A204.1 (cell line): Measurements from ENCODE around the gene METTL24.
"Not testable (repeated sequence)": the region's sequence is repeated elsewhere in the genome, so short reads cannot be mapped to it uniquely, and the experiment has no call there.

Experiments used
- FAIRE-seq: peaks from 2 replicates; lab custom pipeline; 2012; peaks lifted over from hg19 to GRCh38; lab: Jason Lieb, UNC

METTL24 gene

DNA sequence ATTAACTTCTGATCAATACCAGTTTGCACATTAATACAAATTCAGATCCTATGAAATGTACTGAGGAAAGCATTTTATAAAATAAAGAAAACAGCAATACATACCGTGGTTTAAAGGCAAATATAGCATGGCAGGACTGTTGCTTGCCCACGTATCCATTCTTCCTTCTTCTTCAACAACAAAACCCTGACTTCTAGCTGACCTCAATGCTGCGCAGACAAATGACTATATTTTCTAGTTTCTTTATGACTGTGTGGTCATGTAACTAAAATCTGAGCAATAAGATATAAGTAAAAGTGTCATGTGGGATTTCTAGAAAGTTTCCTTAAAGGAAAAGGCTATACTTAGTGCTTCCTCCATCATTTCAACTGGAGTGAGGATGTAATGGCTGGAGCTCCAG is 92.9 kb downstream of the METTL24 start:
- no peak for FAIRE-seq

- FAIRE-seq, result no peak
Measured at GRCh38 chr6:110256366-110256765, 101.8 kb downstream of the METTL24 start.

DNA sequence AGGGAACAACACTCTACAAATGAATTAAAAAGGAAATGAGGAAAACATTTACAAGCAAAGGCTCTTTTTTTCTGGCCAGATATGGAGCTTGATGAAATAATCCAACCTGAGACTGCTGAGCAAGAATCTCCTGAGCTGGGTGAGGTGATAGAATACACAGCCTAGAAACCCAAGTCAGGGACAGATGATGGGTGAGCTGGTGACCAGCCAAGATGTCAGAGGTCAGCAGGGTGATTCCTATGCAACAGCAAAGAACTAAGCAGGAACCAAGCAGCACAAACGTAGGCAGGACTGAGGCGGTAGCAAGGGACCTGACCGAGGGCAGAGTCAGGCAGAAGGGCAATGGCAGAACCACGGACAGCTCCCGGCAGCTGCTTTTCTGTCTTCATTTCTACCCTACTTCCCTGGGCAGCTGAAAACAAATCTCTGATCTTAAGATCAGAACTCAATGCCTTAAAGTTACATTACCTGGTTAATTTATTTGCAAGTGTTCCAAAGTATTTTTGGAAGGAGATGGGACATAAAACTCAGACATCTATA is 102.9 kb downstream of the METTL24 start:
- no peak for FAIRE-seq

DNA sequence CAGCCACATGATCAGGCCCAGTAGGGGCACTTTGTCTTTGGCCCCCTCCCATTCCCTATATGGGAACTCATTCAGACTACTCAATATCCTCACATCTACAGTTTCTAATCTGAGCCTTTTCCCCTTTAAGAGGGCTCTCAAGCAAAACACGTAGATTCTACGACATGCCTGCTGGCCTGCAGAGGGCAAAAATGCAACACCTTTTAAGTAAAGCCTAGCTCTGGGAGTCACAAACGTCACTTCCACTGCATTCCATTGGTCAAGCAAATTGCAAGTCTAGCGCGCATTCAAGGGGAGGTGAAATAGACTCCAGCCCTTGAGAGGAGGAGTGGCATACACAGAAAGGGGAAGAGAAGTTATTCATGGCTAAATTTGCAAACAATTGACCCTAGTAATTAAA is 107.3 kb downstream of the METTL24 start:
- no peak for FAIRE-seq

DNA sequence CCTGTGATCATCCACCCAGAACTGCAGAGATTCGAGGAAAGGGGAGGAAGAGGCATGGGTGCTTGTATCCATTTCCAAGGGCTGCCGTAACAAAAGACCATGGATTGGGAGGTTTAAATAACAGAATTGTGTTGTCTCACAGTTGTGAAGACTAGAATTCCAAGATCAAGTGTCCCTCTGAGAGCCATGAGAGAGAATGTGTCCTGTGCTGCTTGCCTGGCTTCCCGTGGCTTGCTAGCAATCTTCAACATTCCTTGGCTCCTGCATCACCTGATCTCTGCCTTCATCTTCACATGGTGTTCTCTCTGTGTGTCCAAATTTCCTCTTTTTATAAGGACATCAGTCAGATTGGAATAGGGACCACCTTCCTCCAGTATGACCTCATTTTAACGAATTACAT is 108.1 kb downstream of the METTL24 start:
- no peak for FAIRE-seq

DNA sequence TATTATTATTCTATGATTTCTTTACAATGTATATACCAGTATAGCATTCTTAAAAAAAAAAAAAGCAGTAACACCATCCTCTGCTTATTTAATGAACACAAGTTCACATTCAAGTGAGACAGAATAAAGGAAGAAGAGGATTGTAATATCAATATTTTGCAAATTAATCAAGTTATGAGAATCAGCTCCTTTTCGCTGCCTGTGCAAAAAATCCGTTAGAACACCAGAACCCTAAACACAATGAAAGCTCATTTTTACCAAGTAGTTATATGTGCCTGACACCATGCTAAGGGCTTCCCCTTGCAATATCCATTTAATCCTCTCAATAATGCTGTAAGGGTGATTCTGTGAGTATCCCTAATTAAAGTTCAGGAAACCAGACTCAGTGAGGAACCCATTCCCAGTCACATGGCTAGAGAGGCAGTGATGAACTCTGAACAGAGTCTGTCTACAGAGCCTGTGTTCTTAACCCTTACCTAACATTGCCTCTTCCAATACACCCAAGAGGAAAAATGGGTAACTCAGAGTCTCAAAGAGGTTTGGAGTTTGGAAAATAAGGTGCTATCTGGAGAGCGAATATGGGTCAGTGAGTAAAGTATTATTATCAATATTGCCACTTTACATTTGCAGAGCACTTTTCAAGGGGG is 111.1 kb downstream of the METTL24 start:
- no peak for FAIRE-seq

DNA sequence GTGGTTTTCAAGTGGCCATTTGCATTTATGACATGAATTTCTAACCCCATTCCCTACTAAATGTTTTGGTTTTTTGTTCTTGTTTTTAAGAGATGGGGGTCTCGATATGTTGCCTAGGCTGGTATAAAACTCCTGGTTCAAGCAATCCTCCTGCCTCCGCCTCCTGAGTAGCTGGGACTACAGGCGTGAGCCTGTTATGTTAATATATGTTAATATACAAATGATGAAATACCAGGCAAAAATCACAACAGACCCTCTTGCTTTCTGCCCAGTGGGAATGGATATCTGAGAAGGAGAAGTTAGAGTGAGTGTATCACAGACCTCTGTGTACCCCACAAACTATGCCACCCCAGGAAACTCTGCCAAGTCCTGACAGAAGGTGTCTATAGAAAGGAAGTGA is 111.8 kb downstream of the METTL24 start:
- FAIRE-seq, result no peak

DNA sequence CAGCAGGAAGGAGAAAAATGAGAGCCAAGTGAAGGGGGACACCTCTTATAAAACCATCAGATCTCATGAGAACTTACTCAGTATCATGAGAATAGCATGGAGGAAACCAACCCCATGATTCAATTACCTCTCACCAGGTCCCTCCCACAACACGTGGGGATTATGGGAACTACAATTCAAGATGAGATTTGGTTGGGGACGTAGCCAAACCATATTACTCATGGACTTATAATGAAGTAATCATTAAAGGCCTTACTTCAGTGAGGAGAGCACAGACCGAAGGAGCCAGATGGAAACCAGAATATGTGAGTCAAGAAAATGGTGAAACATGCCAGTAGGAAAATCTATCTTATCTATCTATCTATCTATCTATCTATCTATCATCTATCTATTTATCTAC is 113.5 kb downstream of the METTL24 start:
- not testable (repeated sequence) for FAIRE-seq

DNA sequence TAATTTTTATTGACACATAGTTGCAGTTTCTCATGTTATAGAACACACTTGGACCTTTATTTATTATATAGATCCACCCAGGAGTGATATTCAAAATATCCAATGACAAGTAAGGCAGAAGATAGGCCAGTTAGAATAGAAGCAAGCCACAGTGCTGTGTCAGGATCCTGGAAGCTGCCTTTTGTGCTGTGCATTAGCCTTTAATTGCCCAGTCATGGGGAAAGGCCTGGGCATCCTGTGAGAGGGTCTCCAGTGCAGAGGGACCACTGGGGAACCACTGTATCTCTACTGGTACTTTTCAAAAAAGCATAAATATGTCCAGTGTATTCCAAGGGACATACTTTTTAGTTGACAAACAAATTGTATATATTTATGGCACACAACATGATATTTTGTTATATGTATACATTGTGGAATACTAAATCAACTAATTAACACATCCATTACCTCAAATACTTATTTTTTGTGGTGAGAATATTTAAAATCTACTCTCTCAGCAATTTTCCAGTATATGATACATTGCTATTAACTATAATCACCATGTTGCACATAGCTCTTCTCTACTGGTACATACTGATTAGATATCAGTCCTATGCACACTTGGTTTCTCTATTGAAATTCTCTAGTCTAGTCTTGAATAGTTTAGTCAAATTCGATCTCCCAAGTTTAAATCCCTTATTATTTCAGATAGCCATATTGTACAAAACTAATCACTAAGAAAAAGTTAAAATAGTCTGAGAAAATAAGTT is 118.4 kb downstream of the METTL24 start:
- no peak for FAIRE-seq

GRCh38 chr6:110236007-110236406 is 122.1 kb downstream of the METTL24 start:
- not testable (repeated sequence) for FAIRE-seq

- no peak for FAIRE-seq
Measured at GRCh38 chr6:110233770-110234374, 124.3 kb downstream of the METTL24 start.

- no peak for FAIRE-seq
Measured at GRCh38 chr6:110232450-110232849, 125.7 kb downstream of the METTL24 start.

GRCh38 chr6:110226261-110226660 is 131.9 kb downstream of the METTL24 start:
- no peak for FAIRE-seq

DNA sequence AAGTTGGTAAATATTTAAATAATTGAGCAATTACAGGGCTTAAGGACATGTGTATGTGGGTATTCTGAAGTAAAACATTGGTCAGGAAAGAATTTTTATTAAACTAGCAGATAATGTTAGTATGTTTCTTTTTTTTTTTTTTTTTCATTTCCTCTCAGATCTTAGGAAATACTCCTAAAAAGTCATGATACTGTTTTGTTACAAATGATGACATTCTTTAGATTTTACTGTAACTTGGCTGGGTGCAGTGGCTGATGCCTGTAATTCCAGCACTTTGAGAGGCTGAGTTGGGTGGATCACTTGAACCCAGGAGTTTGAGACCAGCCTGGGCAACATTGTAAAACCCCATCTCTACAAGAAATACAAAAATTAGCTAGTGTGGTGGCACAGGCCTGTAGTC is 136.4 kb downstream of the METTL24 start:
- no peak for FAIRE-seq

DNA sequence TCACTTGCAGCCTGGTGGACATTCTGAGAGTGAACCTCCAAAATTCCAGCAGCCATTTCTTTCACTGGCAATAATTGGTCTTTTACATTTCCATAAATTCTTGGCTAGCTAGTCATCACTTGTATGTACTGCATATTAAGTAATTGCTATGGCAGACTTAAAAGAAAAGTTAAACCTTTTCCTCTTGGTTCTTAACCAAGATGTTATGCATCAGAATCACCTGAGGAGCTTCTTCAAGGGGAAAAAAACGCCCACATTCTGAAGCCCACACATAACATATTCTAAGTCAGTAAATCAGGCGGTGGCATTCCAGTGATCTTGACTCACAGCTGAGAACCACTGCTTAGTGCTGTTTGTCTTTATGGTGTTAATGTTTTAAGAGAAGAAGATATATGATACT is 140.9 kb downstream of the METTL24 start:
- no peak for FAIRE-seq

DNA sequence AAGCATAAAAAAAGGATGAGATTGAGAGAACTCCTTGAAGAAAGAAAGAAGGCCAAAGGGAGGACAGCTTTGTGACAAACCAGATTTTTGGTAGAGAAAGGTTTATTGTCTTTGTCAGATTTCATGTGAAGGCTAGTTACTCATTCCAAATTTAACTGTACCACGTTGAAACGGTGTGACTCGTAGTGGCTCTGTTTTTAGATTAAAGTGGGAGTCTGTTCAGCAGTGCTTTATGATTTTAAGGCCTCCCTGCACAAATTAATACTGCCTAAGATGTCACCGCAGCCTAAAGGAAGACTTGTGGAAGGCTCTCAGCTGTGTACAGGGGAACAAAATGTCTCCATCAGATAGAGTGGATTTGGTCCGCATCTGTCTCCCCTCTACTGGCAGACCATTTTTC is 142.0 kb downstream of the METTL24 start:
- no peak for FAIRE-seq

DNA sequence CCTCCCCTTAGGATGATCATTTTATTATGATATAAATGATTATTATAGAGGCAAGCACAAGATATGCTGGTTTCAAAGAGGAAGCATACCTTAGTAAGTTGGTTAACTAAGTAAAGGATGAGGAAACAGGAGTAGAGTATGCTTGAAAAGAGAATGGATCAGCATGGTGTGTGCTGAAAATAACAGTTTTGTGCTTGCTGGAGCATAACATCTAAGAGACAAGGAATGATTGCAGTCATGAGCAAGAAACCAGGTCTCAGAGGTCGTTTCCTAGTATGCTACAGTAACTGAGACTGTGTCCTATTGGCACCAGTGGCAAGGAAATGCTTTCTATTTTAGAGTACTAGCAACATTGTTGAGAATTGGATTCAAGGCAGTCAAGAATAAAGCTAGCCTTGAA is 143.8 kb downstream of the METTL24 start:
- no peak for FAIRE-seq

GRCh38 chr6:110211753-110212152 is 146.4 kb downstream of the METTL24 start:
- FAIRE-seq, result no peak

- FAIRE-seq, result no peak
Measured at GRCh38 chr6:110207652-110208051, 150.5 kb downstream of the METTL24 start.

GRCh38 chr6:110201151-110201884 is 156.8 kb downstream of the METTL24 start:
- no peak for FAIRE-seq

DNA sequence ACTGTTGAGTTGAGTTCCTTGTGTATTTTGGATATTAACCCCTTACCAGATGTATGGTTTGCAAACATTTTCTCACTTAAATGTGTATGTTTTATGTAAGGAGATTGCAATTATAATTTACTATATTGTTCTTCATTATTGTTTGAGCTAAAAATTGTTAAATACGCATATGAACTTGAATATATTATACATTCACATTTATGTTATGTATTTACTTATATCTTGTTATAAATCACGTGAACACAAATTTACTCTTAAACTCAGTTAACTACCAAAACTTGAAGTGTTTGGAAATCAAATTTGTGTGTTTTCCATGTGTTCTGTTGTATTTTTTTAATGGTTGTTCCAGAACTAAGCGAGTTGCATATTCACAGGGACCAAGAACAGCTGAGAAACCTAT is 159.6 kb downstream of the METTL24 start:
- FAIRE-seq, result no peak

DNA sequence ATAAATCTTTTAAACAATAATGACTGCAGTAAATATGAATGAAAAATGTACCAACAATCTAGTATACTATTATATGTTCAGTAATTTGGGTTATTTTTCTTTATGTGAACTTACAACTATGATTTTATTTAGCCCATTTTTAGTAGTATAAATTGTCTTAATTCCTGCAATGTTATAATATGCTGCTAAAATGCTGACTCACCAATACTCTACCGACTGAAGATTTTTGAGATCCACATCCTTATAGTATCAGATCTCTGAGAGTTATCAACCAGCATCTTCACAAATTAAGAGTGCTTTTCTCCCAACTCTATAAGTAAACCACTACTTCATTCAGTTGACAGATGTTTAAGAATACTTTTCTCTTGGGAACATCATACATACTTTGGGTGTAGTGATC is 161.3 kb downstream of the METTL24 start:
- no peak for FAIRE-seq

DNA sequence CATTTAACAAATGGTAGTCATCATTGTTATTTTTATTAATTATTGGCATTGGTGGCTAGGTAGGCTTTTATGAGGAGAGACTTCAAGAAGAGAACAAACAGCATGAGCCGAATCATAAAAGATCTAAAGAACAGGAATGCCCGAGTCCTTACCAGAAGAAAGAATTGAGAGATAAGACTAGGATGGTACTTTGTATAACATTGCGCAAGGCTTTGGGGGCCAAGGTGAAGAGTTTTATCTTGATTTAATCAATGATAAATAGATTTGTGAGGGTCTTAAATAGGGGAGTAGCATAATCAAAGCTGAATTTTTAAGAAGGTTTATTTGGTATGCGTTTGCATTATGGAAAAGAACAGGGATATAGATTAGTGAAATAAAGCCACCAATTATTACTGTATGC is 162.5 kb downstream of the METTL24 start:
- no peak for FAIRE-seq
